Endothelial cell of umbilical vein (primary cell): ENCODE data around the gene TMEM223. TPM values are rescaled to one million over a fixed set of nuclear protein-coding genes. Genes with fewer than 3 reads are reported as not detected.

Source experiments
- BruUV-seq: library from RNA; stranded (reverse); fragments of 400-500 nt; replicated peaks from 2 replicates; lab custom pipeline; 2021; lab: Mats Ljungman, UMichigan
- CTCF ChIA-PET: fragments of 300-600, 350-600 bp; sonication (Branson Sonifier 250); formaldehyde crosslinking; loops from one replicate; lab custom pipeline; 2021; ENCODE audit warnings: antibody characterized with exemption, inconsistent platforms; lab: Charles Lee
- POLR2A ChIA-PET: fragments of 300-600, 350-600 bp; sonication (Branson Sonifier 250); formaldehyde crosslinking; loops from one replicate; lab custom pipeline; 2021; ENCODE audit warnings: antibody characterized with exemption, inconsistent platforms; lab: Charles Lee
- DNase-seq: peaks from one replicate; pipeline ENCODE4 v3.0.0-alpha.2; 2011; ENCODE audit warnings: low read depth, low spot score
- FAIRE-seq: peaks from 2 replicates; lab custom pipeline; 2011; peaks lifted over from hg19 to GRCh38; lab: Jason Lieb, UNC
- H2AFZ ChIP-seq: 2 replicates; pipeline ENCODE4 v1.6.0; 2012; ENCODE audit warnings: low read depth, low read length, control low read depth, inconsistent platforms
- H3K27ac ChIP-seq: 2 replicates; pipeline ENCODE4 v1.5.1; 2011; ENCODE audit warnings: low read depth, mild to moderate bottlenecking, control low read depth, low read length, moderate library complexity; ENCODE audit not compliant: insufficient read depth
- H3K27me3 ChIP-seq, 2 experiments: 2 replicates each; pipeline versions ENCODE4 v1.6.0 to v1.6.1; 2011; ENCODE audit warnings: low read length in 2 of 2, mixed read lengths in 1 of 2; ENCODE audit not compliant: control insufficient read depth in 2 of 2, insufficient read depth in 2 of 2
- H3K36me3 ChIP-seq, 2 experiments: 2 replicates in 1 of 2; 3 replicates in 1 of 2; pipeline ENCODE4 v1.5.1; 2011; ENCODE audit warnings: low read length in 2 of 2, mild to moderate bottlenecking in 1 of 2, moderate library complexity in 1 of 2; ENCODE audit not compliant: control insufficient read depth in 2 of 2, insufficient read depth in 2 of 2; ENCODE audit errors: extremely low read depth in 1 of 2
- H3K4me1 ChIP-seq: 3 replicates; pipeline ENCODE4 v1.5.1; 2011; ENCODE audit warnings: mild to moderate bottlenecking, low read length; ENCODE audit not compliant: control insufficient read depth, insufficient read depth; ENCODE audit errors: extremely low read depth
- H3K4me2 ChIP-seq: 2 replicates; pipeline ENCODE4 v1.6.1; 2011; ENCODE audit warnings: low read length, control low read depth, mixed read lengths; ENCODE audit not compliant: insufficient read depth
- H3K4me3 ChIP-seq, 3 experiments: fragments of 200-600 bp in 1 of 3; sonication (generic), shearing (Covaris generic) in 1 of 3; replicated peaks in 1 of 3; 2 replicates each; pipeline ENCODE4 v1.5.1; 2011 to 2016; ENCODE audit warnings: control low read depth in 3 of 3, low read length in 3 of 3, mild to moderate bottlenecking in 2 of 3, inconsistent platforms in 1 of 3, low read depth in 1 of 3, moderate library complexity in 1 of 3; ENCODE audit not compliant: insufficient read depth in 1 of 3
- H3K79me2 ChIP-seq: 2 replicates; pipeline ENCODE4 v1.6.0; 2012; ENCODE audit warnings: low read length, inconsistent platforms; ENCODE audit not compliant: control insufficient read depth, insufficient read depth
- H3K9ac ChIP-seq: replicated peaks from 2 replicates; pipeline ENCODE3; 2011; ENCODE audit warnings: low read length, control low read depth; ENCODE audit not compliant: insufficient read depth; ENCODE audit errors: extremely low read depth
- H3K9me1 ChIP-seq: replicated peaks from 3 replicates; pipeline ENCODE4 v1.6.0; 2011; ENCODE audit warnings: mild to moderate bottlenecking, low read length; ENCODE audit not compliant: control insufficient read depth, insufficient read depth; ENCODE audit errors: extremely low read depth
- H3K9me3 ChIP-seq: replicated peaks from 2 replicates; pipeline ENCODE4 v1.5.1; 2012; ENCODE audit warnings: low read length, inconsistent platforms; ENCODE audit not compliant: control insufficient read depth, insufficient read depth
- H4K20me1 ChIP-seq: replicated peaks from 2 replicates; pipeline ENCODE3; 2011; ENCODE audit warnings: mild to moderate bottlenecking, low read length; ENCODE audit not compliant: control insufficient read depth, insufficient read depth; ENCODE audit errors: extremely low read depth
- FOS ChIP-seq: IDR thresholded peaks from 2 replicates; pipeline ENCODE4 v1.6.1; 2011; ENCODE audit warnings: mild to moderate bottlenecking, low read length, moderate library complexity, borderline replicate concordance; ENCODE audit not compliant: insufficient read depth
- GATA2 ChIP-seq: IDR thresholded peaks from 2 replicates; pipeline ENCODE4 v1.7.0; 2011; ENCODE audit warnings: low read depth, mild to moderate bottlenecking, moderate library complexity, mixed read lengths, low read length; ENCODE audit not compliant: insufficient read length, insufficient read depth
- JUN ChIP-seq: IDR thresholded peaks from 2 replicates; pipeline ENCODE4 v1.6.1; 2011; ENCODE audit warnings: borderline replicate concordance, low read depth; ENCODE audit not compliant: insufficient read length, insufficient read depth
- MAX ChIP-seq: IDR thresholded peaks from 2 replicates; pipeline ENCODE4 v1.6.1; 2011; ENCODE audit not compliant: insufficient read depth, insufficient read length
- MYC ChIP-seq: IDR thresholded peaks from one replicate; pipeline ENCODE4 v1.6.1; 2011; ENCODE audit warnings: mild to moderate bottlenecking, low read depth, low read length
- POLR2A ChIP-seq: IDR thresholded peaks from 2 replicates; pipeline ENCODE4 v1.6.1; 2012; ENCODE audit warnings: low read depth, mild to moderate bottlenecking, control low read depth, low read length
- dilution Hi-C: fragments of 300-500 bp; cut with MboI; formaldehyde crosslinking; loops from one replicate; pipeline ENCODE4 v1.15.0; 2019; ENCODE audit warnings: low sequenced_read_pairs; ENCODE audit not compliant: extremely low pct_ligation_motif_present
- intact Hi-C: fragments of 100-400 bp; cut with micrococcal nuclease; formaldehyde crosslinking; loops from one replicate; pipeline ENCODE4 v1.10.0; 2022
- polyA plus RNA-seq, 4 experiments: library from polyadenylated mRNA; depleted of rRNA in 3 of 4; stranded (reverse) in 3 of 4; unstranded in 1 of 4; fragments of >200 nt; gene quantifications; 2 replicates each; pipeline versions ENCODE4 v1.2.1 to v1.2.3, GENCODE V29; 2011 to 2012; ENCODE audit warnings: missing spikeins in 1 of 4
- total RNA-seq: library from RNA; stranded (reverse); gene quantifications from 2 replicates; pipeline ENCODE4 v1.2.3, GENCODE V29; 2021
- TF ChIP-seq, protein P1 (sequence below), 2 donors: IDR thresholded peaks; 1 replicate in 1 of 2; 2 replicates in 1 of 2; pipeline ENCODE4 v1.5.1; 2011; ENCODE audit warnings: low read length in 2 of 2, mild to moderate bottlenecking in 2 of 2, moderate library complexity in 2 of 2, control low read depth in 1 of 2, inconsistent platforms in 1 of 2, low read depth in 1 of 2; ENCODE audit not compliant: insufficient read depth in 1 of 2; ENCODE audit errors: extremely low read depth in 1 of 2

TMEM223 gene
- total and polyA plus RNA-seq, 2 donors (not counting 3 experiments of a cell fraction or from before 2014, with no cell fraction given) = 11.8 to 26.7 TPM

DNA sequence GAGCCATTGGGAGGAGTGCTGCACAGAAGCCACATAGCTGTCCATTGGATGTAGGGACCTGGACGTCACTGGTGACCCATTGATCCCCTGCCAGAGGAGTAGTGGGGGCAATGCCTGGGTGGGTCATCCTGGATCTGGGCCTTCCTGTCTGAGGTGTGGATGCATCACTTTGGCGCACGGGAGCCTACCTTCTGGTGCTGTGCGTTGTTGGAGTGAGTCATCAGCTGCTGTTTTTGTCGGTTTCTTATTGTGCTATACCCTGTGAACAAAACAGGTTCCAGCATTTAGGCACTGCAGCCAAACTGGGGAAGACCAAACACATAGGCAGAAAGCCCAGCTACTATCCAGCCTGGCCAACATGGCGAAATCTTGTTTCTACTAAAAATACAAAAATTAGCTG is 17.4 kb downstream of the TMEM223 start:
- intact Hi-C loops = loop anchor here (5.0 kb wide), 1 partner anchor 108 kb away; the partner anchor contains the start of gene SLC3A2

More for the DNA sequence above, 17.4 kb downstream of the TMEM223 start:
- H3K9me3 ChIP-seq = no peaks in the 10 kb centered on the region
- ChIA-PET CTCF (interaction anchor here (0.7 to 5.2 kb wide), 2 partner anchors 12 to 26 kb away, joined by 4 to 41 read pairs; no protein-coding TSS in a partner anchor), POLR2A (interaction anchor here (0.7 to 1.4 kb wide), 2 partner anchors 21 to 230 kb away, joined by 4 to 5 read pairs; partner anchors contain the start of gene ZBTB3)
- no peaks in the 10 kb centered on the region for H3K27me3 ChIP-seq
- no peak overlapping the region for H3K27ac ChIP-seq
- no TSS peak for BruUV-seq
- no peaks in the 10 kb centered on the region for H4K20me1 ChIP-seq
- DNase-seq = no peak
- TF ChIP-seq MYC (no peak), FOS (no peak), MAX (no peak), GATA2 (no peak), POLR2A (no peak), JUN (no peak)
- TF ChIP-seq, protein P1, sequence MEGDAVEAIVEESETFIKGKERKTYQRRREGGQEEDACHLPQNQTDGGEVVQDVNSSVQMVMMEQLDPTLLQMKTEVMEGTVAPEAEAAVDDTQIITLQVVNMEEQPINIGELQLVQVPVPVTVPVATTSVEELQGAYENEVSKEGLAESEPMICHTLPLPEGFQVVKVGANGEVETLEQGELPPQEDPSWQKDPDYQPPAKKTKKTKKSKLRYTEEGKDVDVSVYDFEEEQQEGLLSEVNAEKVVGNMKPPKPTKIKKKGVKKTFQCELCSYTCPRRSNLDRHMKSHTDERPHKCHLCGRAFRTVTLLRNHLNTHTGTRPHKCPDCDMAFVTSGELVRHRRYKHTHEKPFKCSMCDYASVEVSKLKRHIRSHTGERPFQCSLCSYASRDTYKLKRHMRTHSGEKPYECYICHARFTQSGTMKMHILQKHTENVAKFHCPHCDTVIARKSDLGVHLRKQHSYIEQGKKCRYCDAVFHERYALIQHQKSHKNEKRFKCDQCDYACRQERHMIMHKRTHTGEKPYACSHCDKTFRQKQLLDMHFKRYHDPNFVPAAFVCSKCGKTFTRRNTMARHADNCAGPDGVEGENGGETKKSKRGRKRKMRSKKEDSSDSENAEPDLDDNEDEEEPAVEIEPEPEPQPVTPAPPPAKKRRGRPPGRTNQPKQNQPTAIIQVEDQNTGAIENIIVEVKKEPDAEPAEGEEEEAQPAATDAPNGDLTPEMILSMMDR (IDR thresholded peaks at IDR 0.05; ENCODE audit: extremely low read depth in 1 of 2, insufficient read depth in 1 of 2, low read depth in 1 of 2, low read length in 2 of 2) = no peak
- no peak overlapping the region for H2AFZ ChIP-seq
- dilution Hi-C loops = no loop called here
- H3K36me3 ChIP-seq = peaks cover 0 to 19% of the 10 kb centered on the region in 2 experiments
- peaks cover 2% of the 10 kb centered on the region for H3K79me2 ChIP-seq
- H3K9me1 ChIP-seq = no peaks in the 10 kb centered on the region
- no peak for FAIRE-seq
- peaks cover 11% of the 10 kb centered on the region for H3K4me1 ChIP-seq
- H3K4me2 ChIP-seq = no peak overlapping the region
- H3K4me3 ChIP-seq = no peak overlapping the region
- H3K9ac ChIP-seq = no peak overlapping the region
